GM12892 (cell line): ENCODE results near the gene EPB41L2.

Experiments used
- DNase-seq: peaks from one replicate; pipeline ENCODE4 v3.0.0; 2011; ENCODE audit not compliant: insufficient read length
- FAIRE-seq: peaks from 2 replicates; lab custom pipeline; 2011; peaks lifted over from hg19 to GRCh38; lab: Jason Lieb, UNC
- POLR2A ChIP-seq: IDR thresholded peaks from 2 replicates; pipeline ENCODE4 v1.6.1; 2011; ENCODE audit warnings: low read depth, low read length, control low read depth
- POLR2AphosphoS5 ChIP-seq: IDR thresholded peaks from 2 replicates; pipeline ENCODE4 v1.6.1; 2011; ENCODE audit warnings: low read depth, low read length, control low read depth
- TAF1 ChIP-seq: IDR thresholded peaks from 2 replicates; pipeline ENCODE4 v1.6.1; 2011; ENCODE audit warnings: low read depth, mild to moderate bottlenecking, control low read depth, low read length, borderline replicate concordance

EPB41L2 gene

DNA sequence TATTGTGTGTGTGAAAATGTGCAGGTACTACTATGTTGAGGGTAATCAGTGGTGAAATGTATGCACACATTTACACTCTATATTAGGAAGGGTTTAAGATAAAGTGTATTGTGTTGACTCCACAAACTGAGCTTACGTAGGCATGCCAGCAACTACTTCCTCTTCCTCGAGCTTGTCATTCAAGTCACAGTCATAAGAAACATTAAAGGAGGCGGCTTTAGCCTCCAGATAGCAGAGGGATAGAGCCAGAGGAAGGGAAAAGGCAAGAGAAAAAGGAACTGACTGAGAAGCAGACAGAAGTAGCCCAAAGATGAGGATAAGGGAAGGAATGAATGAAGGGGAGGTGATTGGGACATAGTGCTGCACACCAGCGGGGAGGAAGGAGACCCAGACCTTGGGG is 180.7 kb downstream of the EPB41L2 start:
- DNase-seq (no peak), FAIRE-seq (no peak)

DNA sequence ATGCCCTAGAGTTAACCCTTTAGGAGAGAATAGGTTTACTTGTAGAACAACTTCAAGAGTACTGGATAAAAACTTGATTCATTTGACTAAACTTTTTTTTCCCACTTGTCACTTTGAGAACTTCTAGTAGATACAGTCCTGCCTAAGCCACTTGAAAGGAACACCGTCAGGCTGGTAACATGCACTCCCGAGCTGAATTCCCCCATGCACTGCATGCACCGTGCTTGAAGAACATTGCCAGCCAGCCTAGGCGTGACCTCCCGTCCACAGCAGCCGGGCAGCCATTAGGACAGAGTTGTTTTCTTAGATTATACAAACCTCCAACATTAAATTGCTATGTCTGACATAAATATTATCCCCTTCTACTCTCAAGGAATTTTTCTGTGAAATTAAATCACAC is 183.2 kb downstream of the EPB41L2 start:
- no peak for FAIRE-seq

More for the DNA sequence above, 180.7 kb downstream of the EPB41L2 start:
- TF ChIP-seq POLR2A (no peak), TAF1 (no peak), POLR2AphosphoS5 (no peak)

DNA sequence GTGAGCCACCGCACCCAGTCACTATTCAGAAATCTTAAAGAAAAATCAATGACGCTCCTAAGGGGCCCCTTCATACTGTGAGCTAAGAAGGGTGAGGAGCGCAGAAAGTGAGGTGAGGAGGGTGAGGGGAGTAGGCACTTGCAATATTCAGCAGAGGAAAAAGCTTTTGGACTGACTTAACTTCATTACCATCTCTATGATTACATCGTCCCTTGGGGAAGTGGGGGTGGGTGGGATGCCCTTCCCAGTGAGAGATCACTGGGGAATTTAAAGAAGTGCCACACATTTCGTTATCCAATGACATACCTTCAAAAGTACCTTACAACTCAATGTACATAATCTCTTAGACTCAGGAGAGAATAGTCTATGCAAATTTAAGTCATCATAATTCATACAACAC is 189.3 kb downstream of the EPB41L2 start:
- FAIRE-seq (no peak), DNase-seq (no peak)
- no peak for TF ChIP-seq TAF1
- TF ChIP-seq POLR2A: no peak
- TF ChIP-seq POLR2AphosphoS5: no peak

More for the DNA sequence above, 183.2 kb downstream of the EPB41L2 start:
- no peak for TF ChIP-seq TAF1
- no peak for TF ChIP-seq POLR2AphosphoS5
- no peak for TF ChIP-seq POLR2A
- no peak for DNase-seq

GRCh38 chr6:130872250-130873095 is 190.6 kb downstream of the EPB41L2 start:
- peak; percentile 73 for FAIRE-seq
- TF ChIP-seq POLR2AphosphoS5 (no peak), POLR2A (no peak), TAF1 (no peak)

GRCh38 chr6:130870179-130870880 is 192.7 kb downstream of the EPB41L2 start:
- TF ChIP-seq POLR2AphosphoS5 (no peak), POLR2A (no peak), TAF1 (no peak)
- no peak for DNase-seq
- no peak for FAIRE-seq

More at GRCh38 chr6:130872250-130873095, 190.6 kb downstream of the EPB41L2 start:
- no peak for DNase-seq

DNA sequence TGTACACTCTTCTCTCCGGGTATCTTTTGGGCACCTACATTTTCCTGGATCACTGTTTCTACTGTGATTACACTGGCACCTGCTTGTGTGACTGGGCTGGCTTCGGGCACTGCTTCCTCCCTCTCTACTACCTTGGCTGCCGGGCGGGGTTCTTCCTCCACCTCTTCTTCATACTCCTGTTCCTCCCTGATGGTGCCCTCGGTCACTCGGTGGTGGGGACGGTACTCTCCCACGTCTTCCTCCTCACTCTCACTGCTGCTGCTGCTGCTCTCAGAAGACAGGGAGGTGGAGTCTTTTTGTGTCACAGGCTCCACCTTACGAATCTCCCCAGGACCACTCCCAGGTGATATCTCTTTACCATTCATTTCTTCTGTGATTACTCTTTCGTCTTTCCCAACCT is 193.4 kb downstream of the EPB41L2 start:
- DNase-seq (no peak), FAIRE-seq (no peak)
- TF ChIP-seq POLR2A (no peak), POLR2AphosphoS5 (no peak), TAF1 (no peak)

DNA sequence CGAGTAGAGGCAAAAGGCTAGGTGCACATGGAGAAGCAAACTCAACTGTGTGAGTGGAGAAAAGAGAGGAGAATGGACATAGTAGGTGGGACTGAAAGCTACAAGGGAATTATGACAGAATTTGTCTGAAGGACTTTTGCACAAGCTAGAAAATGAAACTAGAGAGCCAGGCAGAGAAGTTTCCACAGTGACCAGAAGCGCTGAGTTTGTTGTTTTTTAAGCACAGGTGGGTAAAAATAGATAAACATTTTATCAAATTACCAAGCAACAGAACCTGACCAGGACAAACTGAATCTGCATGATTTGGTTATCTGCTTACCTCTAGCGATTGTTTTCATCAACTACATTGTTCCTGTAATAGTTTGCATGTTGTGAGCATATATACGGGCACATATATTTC is 197.3 kb downstream of the EPB41L2 start:
- DNase-seq (no peak), FAIRE-seq (no peak)
- no peak for TF ChIP-seq POLR2AphosphoS5
- TF ChIP-seq TAF1: no peak
- no peak for TF ChIP-seq POLR2A

- no peak for TF ChIP-seq TAF1
- TF ChIP-seq POLR2A: no peak
- no peak for TF ChIP-seq POLR2AphosphoS5
- FAIRE-seq: no peak
These were observed 198.7 kb downstream of the EPB41L2 start for GRCh38 chr6:130864344-130864743.

DNA sequence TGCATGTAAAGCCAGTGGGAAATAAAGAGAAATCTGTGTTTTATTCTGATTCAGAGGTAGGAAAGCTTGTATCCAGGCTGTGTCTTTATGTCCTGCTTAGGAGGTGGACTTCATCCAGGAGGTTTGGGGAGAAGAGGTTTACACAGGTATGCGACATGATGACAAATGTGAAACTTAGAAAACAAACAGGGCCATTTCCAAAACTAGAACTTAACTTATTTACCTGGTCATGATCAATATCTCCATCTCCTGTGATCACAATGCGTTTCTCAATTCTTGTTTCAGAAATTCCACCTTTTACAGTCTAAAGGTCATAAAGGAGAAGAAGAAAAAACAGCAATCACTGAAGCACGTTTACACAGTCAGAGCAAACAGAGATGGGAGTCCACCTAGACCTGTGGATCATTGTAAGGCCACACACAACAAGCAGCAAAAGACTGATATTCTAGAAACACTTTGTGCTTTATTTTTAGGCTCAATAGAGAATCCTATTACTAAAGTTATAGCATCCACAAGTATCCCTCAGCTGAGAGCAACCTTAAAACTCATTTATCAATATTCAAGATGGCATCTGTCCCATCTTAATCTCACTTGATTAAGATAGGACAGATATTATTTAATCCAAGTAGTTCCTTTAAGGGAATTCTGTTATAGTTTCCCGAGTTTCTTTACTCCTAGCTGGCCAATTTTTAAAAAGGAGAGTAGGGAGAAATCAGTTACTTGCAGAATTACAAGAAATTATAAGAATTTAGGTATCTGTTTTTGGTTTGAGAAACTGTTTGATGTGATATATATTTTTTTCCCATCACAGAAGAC is 199.4 kb downstream of the EPB41L2 start:
- TF ChIP-seq TAF1 (no peak), POLR2AphosphoS5 (no peak), POLR2A (no peak)
- peak; percentile 24 for FAIRE-seq
- no peak for DNase-seq

More at GRCh38 chr6:130864344-130864743, 198.7 kb downstream of the EPB41L2 start:
- no peak for DNase-seq

GRCh38 chr6:130862370-130862769 is 200.7 kb downstream of the EPB41L2 start:
- TF ChIP-seq POLR2A (no peak), POLR2AphosphoS5 (no peak), TAF1 (no peak)
- FAIRE-seq: no peak

DNA sequence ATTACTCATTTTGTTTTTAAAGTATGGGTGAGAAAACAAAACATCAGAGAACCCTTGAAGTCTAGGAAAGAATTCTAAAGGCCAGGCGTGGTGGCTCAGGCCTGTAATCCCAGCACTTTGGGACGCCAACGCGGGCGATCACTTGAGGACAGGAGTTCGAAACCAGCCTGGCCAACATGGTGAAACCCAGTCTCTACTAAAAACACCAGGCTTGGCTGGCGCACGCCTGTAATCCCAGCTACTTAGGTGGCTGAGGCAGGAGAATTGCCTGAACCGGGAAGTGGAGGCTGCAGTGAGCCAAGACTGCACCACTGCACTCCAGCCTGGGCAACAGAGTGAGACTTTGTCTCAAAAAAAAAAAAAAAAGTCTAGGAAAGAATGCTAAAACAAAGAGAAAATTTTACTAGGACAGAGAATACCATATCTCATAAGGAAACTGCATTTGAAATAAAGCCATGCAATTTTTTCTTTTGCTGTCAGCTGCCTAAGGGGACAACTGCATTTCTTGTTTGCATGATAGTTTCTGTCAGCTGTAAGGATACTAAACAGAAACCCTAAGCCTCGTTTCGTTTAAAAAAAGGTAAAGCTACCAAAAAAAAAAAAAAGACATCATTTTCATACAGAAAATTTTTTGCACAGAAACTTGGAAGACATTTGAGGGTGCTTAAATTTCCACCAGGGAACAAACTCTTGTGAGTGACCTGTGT is 203.7 kb downstream of the EPB41L2 start:
- DNase-seq (no peak), FAIRE-seq (no peak)
- TF ChIP-seq POLR2A (no peak), POLR2AphosphoS5 (no peak), TAF1 (no peak)

More at GRCh38 chr6:130862370-130862769, 200.7 kb downstream of the EPB41L2 start:
- no peak for DNase-seq
